Ovary (tissue), 9 donors: Measurements from ENCODE around the gene KCNMA1. TPM values are rescaled to one million over a fixed set of nuclear protein-coding genes. Genes with fewer than 3 reads are reported as not detected.

Experiments used
- DNase-seq, 5 donors: peaks; one replicate each; pipeline ENCODE4 v3.0.0-alpha.2; 2019 to 2020
- H3K27ac ChIP-seq, 2 donors: fragments of 200-600 bp; one replicate each; pipeline versions ENCODE4 v1.5.1 to v1.8.0; 2019 to 2022
- H3K27me3 ChIP-seq: fragments of 200-600 bp; one replicate; pipeline ENCODE4 v1.8.0; 2022
- H3K36me3 ChIP-seq: fragments of 200-600 bp; sonication (generic); one replicate; pipeline ENCODE4 v1.5.1; 2019
- H3K4me1 ChIP-seq: one replicate; pipeline ENCODE4 v1.8.1; 2013; ENCODE audit warnings: mild to moderate bottlenecking, moderate library complexity; ENCODE audit not compliant: insufficient read depth
- H3K4me3 ChIP-seq: fragments of 200-600 bp; sonication (generic); one replicate; pipeline ENCODE4 v1.5.1; 2017
- H3K9me3 ChIP-seq, 2 donors: fragments of 200-600 bp in 1 of 2; sonication (generic) in 1 of 2; one replicate each; pipeline versions ENCODE4 v1.5.1 to v1.8.1; 2013 to 2019; ENCODE audit warnings: mild to moderate bottlenecking in 1 of 2, moderate library complexity in 1 of 2
- CTCF ChIP-seq, 3 donors: fragments of 450-650 bp in 2 of 3; fragments of 200-600 bp in 1 of 3; IDR thresholded peaks; one replicate each; pipeline versions ENCODE4 v1.5.1 to v1.8.0; 2016 to 2022; ENCODE audit warnings: antibody characterized with exemption in 3 of 3, mild to moderate bottlenecking in 1 of 3
- EP300 ChIP-seq: sonication (generic); formaldehyde crosslinking; IDR thresholded peaks from one replicate; pipeline ENCODE4 v1.6.1; 2017; ENCODE audit warnings: antibody characterized with exemption
- POLR2A ChIP-seq: fragments of 450-650 bp; IDR thresholded peaks from one replicate; pipeline ENCODE4 v1.6.1; 2017; ENCODE audit warnings: antibody characterized with exemption, mild to moderate bottlenecking, moderate library complexity
- WGBS, 3 donors: extraction: QIAGEN DNeasy Blood & Tissue Kit in 1 of 3; methylation state at CpG; one replicate each; pipeline versions ENCODE4 v1.1.5 to v1.1.7; 2013 to 2017; 5-methylcytosine and 5-hydroxymethylcytosine counted together
- intact Hi-C, 4 donors: fragments of 100-400 bp; cut with DNase I; formaldehyde crosslinking; loops; one replicate each; pipeline versions ENCODE4 v1.11.0 to v1.15.1; 2022 to 2023
- polyA plus RNA-seq, 2 donors: library from polyadenylated mRNA; stranded (reverse); fragments of 200-250 nt in 1 of 2; fragments of 350-450 nt in 1 of 2; fragmentation: Illumina TruSeq in 1 of 2; extraction: RNeasy Lipid Tissue Mini Kit (QIAGEN cat#74804) in 1 of 2; gene quantifications; one replicate each; pipeline ENCODE4 v1.2.3, GENCODE V29; 2013 to 2014
- total RNA-seq, 7 donors: library from RNA; depleted of rRNA in 2 of 7; stranded (reverse); fragments of >200 nt in 2 of 7; fragmentation: NEBNext Ultra II Directional in 3 of 7; extraction: Animal tissue kit (Norgen Biotek cat#: 25700) in 3 of 7; gene quantifications; one replicate each; pipeline versions ENCODE4 v1.1.0 to v1.2.4, GENCODE V29; 2016 to 2023
- donor health status: DM: no; HTN: no; CAD: no; lungs with moderate emphysema.
- donor health status: DM: no; HTN: no; CAD: no.
- donor health status: Bipolar disorder and iron deficiency.
- donor health status: DM: yes; HTN: yes; CAD: no.
- donor health status: DM: no; HTN: no; CAD: no.
- donor health status: DM: yes; HTN: yes; CAD: no.

KCNMA1 gene
- total and polyA plus RNA-seq, 9 donors: 7.0 to 83.8 (median 25.1) TPM

GRCh38 chr10:77118603-77119282 lies 518.9 kb downstream of the KCNMA1 start:
- intact Hi-C loops: no loop called here
- Histone ChIP-seq H3K4me3 (no peak overlapping the region), H3K4me1 (no peaks in the 10 kb centered on the region), H3K9me3 (no peaks in the 10 kb centered on the region), H3K27ac (no peak overlapping the region), H3K36me3 (no peaks in the 10 kb centered on the region), H3K27me3 (no peaks in the 10 kb centered on the region)
- no peak for TF ChIP-seq EP300
- TF ChIP-seq POLR2A: no peak
- TF ChIP-seq CTCF (IDR thresholded peaks at IDR 0.05): no peak
- WGBS, 3 donors: 85 to 92% (median 92%) methylated on average over 8 of the region's 8 CpGs
- no peak for DNase-seq

GRCh38 chr10:77117501-77117900 lies 520.1 kb downstream of the KCNMA1 start:
- no peak for DNase-seq
- Histone ChIP-seq H3K4me3 (no peak overlapping the region), H3K4me1 (no peaks in the 10 kb centered on the region), H3K36me3 (no peaks in the 10 kb centered on the region), H3K9me3 (no peaks in the 10 kb centered on the region), H3K27me3 (no peaks in the 10 kb centered on the region), H3K27ac (no peak overlapping the region)
- intact Hi-C loops: no loop called here
- 88 to 96% (median 91%) methylated on average over 2 of the region's 2 CpGs for WGBS, 3 donors
- TF ChIP-seq POLR2A (no peak), CTCF (IDR thresholded peaks at IDR 0.05) (no peak), EP300 (no peak)

GRCh38 chr10:77116904-77117303 lies 520.7 kb downstream of the KCNMA1 start:
- Histone ChIP-seq H3K4me3 (no peak overlapping the region), H3K27ac (no peak overlapping the region), H3K4me1 (no peaks in the 10 kb centered on the region), H3K36me3 (no peaks in the 10 kb centered on the region), H3K27me3 (no peaks in the 10 kb centered on the region), H3K9me3 (no peaks in the 10 kb centered on the region)
- no peak for DNase-seq
- intact Hi-C loops: no loop called here
- 77 to 84% (median 81%) methylated on average over 2 of the region's 2 CpGs for WGBS, 3 donors
- TF ChIP-seq CTCF (IDR thresholded peaks at IDR 0.05): no peak
- no peak for TF ChIP-seq POLR2A
- TF ChIP-seq EP300: no peak

GRCh38 chr10:77114181-77114821 lies 523.3 kb downstream of the KCNMA1 start:
- Histone ChIP-seq H3K27me3 (no peaks in the 10 kb centered on the region), H3K36me3 (no peaks in the 10 kb centered on the region), H3K4me1 (peaks cover 3% of the 10 kb centered on the region), H3K4me3 (no peak overlapping the region), H3K27ac (no peak overlapping the region), H3K9me3 (no peaks in the 10 kb centered on the region)
- intact Hi-C loops: no loop called here
- no peak for DNase-seq
- TF ChIP-seq CTCF (IDR thresholded peaks at IDR 0.05) (no peak), POLR2A (no peak), EP300 (no peak)
- WGBS, 3 donors: 88 to 90% (median 88%) methylated on average over 4 of the region's 4 CpGs
